ENCODE results near the gene SLC44A3. TPM values are rescaled to one million over a fixed set of nuclear protein-coding genes. Genes with fewer than 3 reads are reported as not detected.

Gene SLC44A3
- total and polyA plus RNA-seq, 2 of the 8 experiments (the other 6 are each of a cell fraction or from before 2014, with no cell fraction given): 4.2 to 5.0 TPM

DNA sequence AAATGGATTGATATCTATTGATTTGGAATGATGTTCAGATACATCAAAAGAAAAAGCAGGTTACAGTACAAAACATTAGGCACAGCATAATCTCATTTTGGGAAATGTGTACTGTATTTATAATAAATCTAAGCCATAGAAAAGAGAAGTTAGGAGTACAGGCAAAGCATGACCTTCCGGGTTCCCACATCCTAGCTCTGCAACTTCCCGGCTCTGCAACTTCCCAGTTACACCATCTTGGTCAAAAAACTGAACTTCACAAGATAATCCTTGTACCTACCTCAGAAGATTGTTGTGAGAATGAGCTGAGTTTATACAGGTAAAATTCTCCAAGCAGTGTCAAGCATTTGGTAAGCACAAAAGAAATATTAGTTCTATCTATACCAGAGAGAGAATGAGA, 21.7 kb upstream of the SLC44A3 start:
- Histone ChIP-seq H3K36me3 (ENCODE audit: control insufficient read depth in 2 of 4, insufficient read depth in 4 of 4, low read length in 3 of 4) (no peaks in the 10 kb centered on the region), H2BK5ac (ENCODE audit: low read depth, low read length) (no peak overlapping the region), H2BK20ac (ENCODE audit: low read length) (no peak overlapping the region), H3K79me1 (ENCODE audit: low read depth, low read length) (no peaks in the 10 kb centered on the region), H3K4me1 (replicated peaks in 1 of 4; ENCODE audit: control insufficient read depth in 3 of 4, insufficient read depth in 4 of 4, low read length in 3 of 4) (peaks cover 0 to 4% (median 0%) of the 10 kb centered on the region in 4 experiments; a peak in 1 of 7 replicates), H3K4me3 (ENCODE audit: extremely low read depth in 1 of 4, insufficient read depth in 2 of 4, low read depth in 3 of 4, low read length in 4 of 4) (no peak overlapping the region), H3K56ac (replicated peaks; ENCODE audit: insufficient read length, low read depth, low read length) (no peak overlapping the region), H3K9ac (replicated peaks in 1 of 4; ENCODE audit: extremely low read depth in 1 of 4, low read depth in 3 of 4, low read length in 3 of 4) (no peak overlapping the region), H3K9me3 (ENCODE audit: insufficient read depth in 2 of 2, low read depth in 1 of 2, low read length in 1 of 2) (no peaks in the 10 kb centered on the region), H3K4me2 (ENCODE audit: insufficient read depth in 1 of 2, low read depth in 2 of 2, low read length in 2 of 2) (no peak overlapping the region), H2BK12ac (ENCODE audit: low read depth, low read length) (no peak overlapping the region), H3K27me3 (replicated peaks in 1 of 4; ENCODE audit: control insufficient read depth in 3 of 4, extremely low read depth in 1 of 4, insufficient read depth in 3 of 4, low read length in 3 of 4) (no peaks in the 10 kb centered on the region), H4K5ac (ENCODE audit: insufficient read length, low read depth, low read length) (no peak overlapping the region), H2BK120ac (replicated peaks; ENCODE audit: low read depth, low read length) (no peak overlapping the region), H3K23me2 (ENCODE audit: low read depth, low read length) (no peaks in the 10 kb centered on the region), H3K79me2 (ENCODE audit: control insufficient read depth in 1 of 2, insufficient read depth in 2 of 2, low read length in 2 of 2) (no peaks in the 10 kb centered on the region), H3K23ac (ENCODE audit: insufficient read length) (no peak overlapping the region), H4K20me1 (replicated peaks in 1 of 2; ENCODE audit: control insufficient read depth in 1 of 2, insufficient read depth in 2 of 2, low read length in 2 of 2) (no peaks in the 10 kb centered on the region), H3K27ac (ENCODE audit: low read depth, low read length) (no peak overlapping the region), H4K91ac (replicated peaks; ENCODE audit: insufficient read length, low read length) (no peak overlapping the region), H2AK5ac (ENCODE audit: low read depth, low read length) (no peak overlapping the region), H4K8ac (ENCODE audit: extremely low read depth, insufficient read depth, low read length) (no peak overlapping the region), H2AFZ (ENCODE audit: low read length) (no peak overlapping the region), H3K14ac (ENCODE audit: insufficient read length) (no peak overlapping the region), H3K4ac (replicated peaks; ENCODE audit: insufficient read length, low read depth, low read length) (no peak overlapping the region), H3K18ac (ENCODE audit: extremely low read depth, low read length) (no peak overlapping the region), H2BK15ac (ENCODE audit: low read length) (no peak overlapping the region)
- WGBS, 2 experiments (ENCODE audit: extremely low coverage in 1 of 2, insufficient coverage in 1 of 2, insufficient read length in 1 of 2, insufficient replicate concordance in 2 of 2, low coverage in 1 of 2, low lambda C conversion rate in 2 of 2, missing lambda C conversion rate in 1 of 2): 96% methylated on average over 2 of the region's 2 CpGs; no CpG with 5 or more reads in 1 of the 2 experiments
- DNase-seq (ENCODE audit: low read depth in 1 of 2, low spot score in 2 of 2) (no peak), FAIRE-seq (no peak)
- ChIA-PET CTCF (ENCODE audit: partially characterized antibody) (interaction anchor here (0.6 to 1.4 kb wide), 3 partner anchors 113 to 266 kb away, joined by 3 to 5 read pairs (median 3); no protein-coding TSS in a partner anchor), POLR2A (ENCODE audit: partially characterized antibody) (no interaction called here)
- TF ChIP-seq KDM5A (IDR thresholded peaks at IDR 0.05; ENCODE audit: low read length) (no peak), BACH1 (IDR thresholded peaks at IDR 0.05; ENCODE audit: low read length) (no peak), KDM1A (IDR thresholded peaks at IDR 0.05; ENCODE audit: borderline replicate concordance, low read length) (no peak), CBX8 (IDR thresholded peaks at IDR 0.05; ENCODE audit: borderline replicate concordance, low read depth, low read length) (no peak), USF2 (IDR thresholded peaks at IDR 0.05; ENCODE audit: low read length) (no peak), POU5F1 (IDR thresholded peaks at IDR 0.05; ENCODE audit: low read depth, low read length) (no peak), ZNF274 (IDR thresholded peaks at IDR 0.05; ENCODE audit: borderline replicate concordance, extremely low read depth, low read length) (no peak), HDAC6 (IDR thresholded peaks at IDR 0.05; ENCODE audit: low read depth, low read length) (no peak), RAD21 (IDR thresholded peaks at IDR 0.05 in 1 of 2, conservative IDR thresholded peaks at IDR 0.05 in 1 of 2; ENCODE audit: low read depth in 2 of 2, low read length in 2 of 2) (no peak), SP1 (IDR thresholded peaks at IDR 0.05; ENCODE audit: low read depth, low read length) (no peak), RXRA (IDR thresholded peaks at IDR 0.05; ENCODE audit: insufficient read depth, low read depth, low read length) (no peak)

Data from H1 (cell line).